CD4-positive, alpha-beta T cell treated with Interleukin-17A for 4 hours (primary cell): ENCODE data around the gene HEMK1.
A peak's percentile ranks its signal among the peaks of the same experiment; 100 is the strongest.

Source experiments
- DNase-seq: peaks from one replicate; pipeline ENCODE4 v3.0.0-alpha.2; 2020; ENCODE audit warnings: mixed read lengths

Gene HEMK1

DNA sequence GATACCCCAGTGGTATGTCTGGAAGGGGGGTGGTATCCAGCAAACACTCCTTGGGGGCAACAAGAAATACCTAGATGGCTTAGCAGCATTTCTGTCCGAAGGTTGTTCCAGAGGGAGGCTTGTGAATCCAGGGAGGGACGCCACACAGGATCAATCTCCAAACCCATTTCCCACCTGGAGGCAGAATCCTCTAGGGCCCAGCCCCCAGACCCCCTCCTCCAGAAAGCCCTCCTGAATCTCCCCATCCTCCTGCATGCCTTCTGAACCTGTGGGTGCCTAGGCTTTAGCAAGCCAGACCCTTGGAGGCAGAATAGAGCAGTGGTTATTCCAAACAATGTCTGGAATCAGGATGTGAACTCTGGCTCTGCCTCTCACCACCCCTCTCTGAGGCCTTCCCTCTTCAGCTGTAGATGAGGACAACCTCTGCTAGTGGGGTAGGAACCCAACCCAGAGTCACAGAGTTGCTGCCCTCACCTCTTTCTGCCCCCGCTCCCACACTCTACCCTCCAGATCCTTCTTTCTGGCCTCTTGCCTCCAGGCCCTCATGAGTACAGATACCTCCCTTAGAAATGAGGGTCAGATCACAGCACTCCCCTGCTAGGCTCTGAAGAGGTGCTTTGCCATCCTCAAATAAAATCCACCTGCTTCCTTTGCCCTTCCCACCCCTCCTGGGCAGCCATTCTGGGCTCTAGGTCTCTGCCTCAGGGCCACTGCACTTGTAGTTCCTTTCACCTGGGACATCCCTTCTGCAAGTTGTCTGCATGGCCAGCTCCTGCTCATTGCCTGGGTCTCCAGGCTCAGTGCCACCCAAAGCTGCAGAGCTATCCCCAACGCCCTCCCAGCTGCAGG is 34.2 kb downstream of the HEMK1 start:
- no peak for DNase-seq

GRCh38 chr3:50604110-50604621 is 34.8 kb downstream of the HEMK1 start:
- no peak for DNase-seq

- no peak for DNase-seq
Measured at GRCh38 chr3:50604628-50605588, 35.6 kb downstream of the HEMK1 start.

GRCh38 chr3:50605901-50606326 is 36.6 kb downstream of the HEMK1 start:
- no peak for DNase-seq

- peak; percentile 68 for DNase-seq
Measured at GRCh38 chr3:50606596-50606995, 37.3 kb downstream of the HEMK1 start.

DNA sequence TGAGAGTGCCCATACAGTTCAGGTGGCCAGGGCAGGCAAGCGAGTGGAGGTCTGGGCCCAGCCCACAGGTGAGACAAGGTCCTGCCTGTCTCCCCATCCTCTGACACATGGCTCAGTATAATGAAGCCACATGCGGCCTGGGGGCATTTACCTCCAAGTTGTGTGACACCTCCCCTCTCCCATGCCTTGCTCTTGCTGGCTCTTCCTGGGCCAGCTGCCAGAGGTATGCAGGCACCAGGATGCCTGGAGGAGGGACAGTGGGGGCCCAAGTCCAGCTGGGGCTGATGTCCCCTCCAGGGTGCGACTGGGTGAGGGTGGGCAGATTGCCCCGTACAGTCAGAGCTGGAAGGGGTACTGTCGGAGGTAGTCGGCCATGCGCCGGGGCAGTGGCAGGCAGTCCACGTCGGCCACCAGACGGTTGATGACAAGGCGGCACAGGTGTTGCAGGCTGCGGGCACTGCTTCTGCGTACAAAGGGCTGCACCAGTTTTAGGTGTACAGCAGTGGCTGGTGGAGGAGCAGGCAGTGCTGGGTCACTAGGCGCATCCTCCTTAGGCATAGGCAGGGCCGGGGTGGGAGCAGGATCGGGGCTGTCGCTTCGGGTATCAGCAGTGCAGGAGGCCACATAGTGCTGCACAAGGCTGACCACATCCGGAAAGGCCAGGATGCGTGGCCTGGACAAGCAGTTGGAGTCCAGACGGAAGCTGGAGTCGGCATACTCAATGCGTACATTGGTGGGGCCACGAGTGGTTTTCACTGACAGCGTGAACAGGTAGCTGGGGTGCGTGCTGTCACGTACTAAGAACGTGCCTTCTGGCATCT is 38.2 kb downstream of the HEMK1 start:
- no peak for DNase-seq

DNA sequence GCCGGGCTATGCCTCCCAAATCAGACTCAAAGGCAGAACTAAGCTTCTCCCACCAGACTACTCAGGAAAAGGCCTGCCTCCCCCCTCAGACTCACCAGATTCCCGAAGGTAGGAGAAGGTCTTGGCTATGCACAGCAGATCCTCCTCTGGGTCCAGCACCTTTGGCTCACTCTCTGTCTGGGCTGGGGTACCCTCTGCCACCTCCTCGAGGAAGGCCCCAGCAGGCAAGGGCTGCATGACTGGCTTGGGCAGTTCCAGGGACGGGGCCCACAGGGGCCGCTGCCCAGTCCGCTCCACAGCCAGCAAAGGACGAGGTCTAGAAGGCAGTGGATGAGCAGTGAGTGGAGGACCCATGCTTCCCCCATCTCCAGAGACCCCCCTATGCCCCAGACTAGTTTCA is 39.0 kb downstream of the HEMK1 start:
- no peak for DNase-seq

DNA sequence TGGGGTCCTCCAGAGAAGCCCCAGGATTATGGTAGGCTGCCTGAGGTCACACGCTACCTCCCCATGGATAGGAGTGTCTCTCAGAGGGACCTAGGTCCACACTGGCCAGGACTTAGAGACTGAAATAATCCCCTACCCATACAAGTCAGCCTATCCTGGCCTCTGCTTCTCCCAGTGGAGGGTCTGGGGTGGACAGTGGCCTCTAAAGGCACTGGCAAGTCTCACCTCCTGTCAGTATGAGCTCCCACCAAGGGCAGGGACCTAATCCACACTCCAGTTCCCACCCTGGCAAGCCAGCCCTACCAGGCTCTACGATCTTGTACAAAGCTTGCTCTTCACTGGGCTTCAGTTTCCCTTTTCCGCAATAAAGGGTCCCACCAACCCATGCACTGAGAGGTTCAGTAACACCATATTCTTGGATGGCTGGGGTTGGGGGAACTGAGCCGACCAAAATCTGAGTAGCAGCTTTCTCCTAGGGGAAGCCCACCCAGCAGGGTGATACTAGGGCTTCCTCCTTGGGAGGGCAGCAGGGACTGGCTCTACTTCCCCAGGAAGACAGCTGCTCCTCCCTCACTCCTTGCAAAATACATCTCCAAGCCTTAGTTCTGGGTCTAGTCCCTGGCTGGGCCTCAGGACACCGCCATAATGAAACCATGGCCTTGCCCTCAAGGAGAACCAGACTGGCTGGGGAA is 39.9 kb downstream of the HEMK1 start:
- no peak for DNase-seq

- peak; percentile 44 for DNase-seq
Measured at GRCh38 chr3:50609763-50610085, 40.4 kb downstream of the HEMK1 start.

DNA sequence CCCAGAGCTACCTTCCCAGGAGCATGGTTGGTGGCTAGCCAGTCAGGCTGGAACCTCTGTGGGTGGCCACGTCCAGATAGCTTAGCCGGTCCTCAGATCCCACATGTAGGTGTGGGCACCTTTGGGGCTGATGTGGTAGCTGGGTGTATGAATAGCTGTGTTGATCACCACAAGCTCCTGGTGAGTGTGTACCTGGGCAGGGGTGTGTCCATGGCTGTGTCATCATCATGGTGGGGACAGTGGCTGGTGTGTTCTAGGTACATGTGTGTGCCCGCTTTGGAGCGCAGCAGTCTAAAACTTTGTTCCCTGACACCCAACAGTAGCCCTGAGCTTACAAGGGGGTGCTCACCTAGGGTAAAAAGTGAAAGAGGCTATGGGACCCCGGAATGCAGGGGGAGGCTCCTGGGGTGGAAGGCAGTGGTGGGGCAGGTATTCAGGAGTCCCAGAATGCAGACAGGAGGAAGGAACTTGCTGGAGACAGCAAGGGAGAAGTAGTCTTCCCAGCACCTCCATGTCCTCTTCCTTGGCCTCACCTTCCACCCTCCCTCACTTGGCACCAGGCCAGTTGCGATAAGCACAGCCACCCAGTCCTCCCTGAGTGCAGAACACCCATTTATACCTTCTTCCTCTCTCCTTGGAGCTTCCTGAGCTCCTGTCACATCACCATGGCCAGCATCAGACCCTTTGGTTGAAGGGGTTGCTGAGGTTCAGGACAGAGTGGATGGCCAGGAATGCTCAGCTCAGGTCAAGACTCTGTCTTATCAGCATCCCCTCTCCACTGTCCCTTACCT is 41.1 kb downstream of the HEMK1 start:
- peak; percentile 61 for DNase-seq

- no peak for DNase-seq
Measured at GRCh38 chr3:50610992-50611463, 41.7 kb downstream of the HEMK1 start.

- DNase-seq: peak; percentile 95
Measured at GRCh38 chr3:50611464-50612233, 42.3 kb downstream of the HEMK1 start, which contains the start of gene CISH. TSS of gene CISH (minus strand) at chr3:50611774. CDS start at chr3:50611650, 124 bp downstream.

GRCh38 chr3:50612234-50612882 is 43.0 kb downstream of the HEMK1 start:
- DNase-seq: no peak

DNA sequence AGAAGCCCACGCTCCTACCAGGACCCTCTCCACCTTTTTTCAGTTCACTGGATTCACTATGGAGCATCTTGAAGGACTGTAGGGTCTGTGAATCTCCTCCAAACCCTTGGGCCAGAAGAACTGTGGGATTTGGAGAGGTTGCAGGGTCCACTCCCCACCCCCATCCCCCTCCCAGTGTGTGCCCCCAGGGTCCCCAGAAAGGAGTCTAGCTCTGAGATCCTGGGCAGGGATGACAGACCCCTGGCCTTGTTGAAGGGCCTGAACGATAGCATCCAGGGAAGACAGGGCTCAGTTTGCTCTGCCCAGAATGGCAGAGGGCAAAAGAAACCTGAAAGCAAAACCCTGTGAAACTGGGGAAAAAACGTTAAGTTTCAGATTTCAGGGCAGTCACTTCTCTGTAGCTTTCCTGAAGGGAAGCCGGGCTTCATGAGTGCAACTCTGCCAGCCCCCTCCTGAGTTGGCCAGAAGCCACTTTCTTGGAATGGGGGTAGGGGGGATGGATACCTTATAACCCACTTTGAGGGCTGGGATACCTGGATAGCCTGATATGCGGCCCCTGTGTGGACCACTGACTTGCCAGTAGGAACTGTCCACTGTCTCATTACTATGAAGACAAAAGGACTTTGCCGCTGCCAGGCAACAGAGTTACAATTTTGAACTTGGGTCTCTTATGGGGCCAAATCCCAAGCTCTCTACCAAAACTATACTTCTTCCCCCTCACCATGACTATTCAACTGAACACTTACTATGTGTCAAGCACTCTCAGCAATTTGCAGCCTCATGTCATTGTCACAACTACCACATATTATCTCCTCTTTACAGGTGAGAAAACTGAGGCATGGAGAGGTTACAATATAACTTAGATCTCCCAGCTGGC is 43.9 kb downstream of the HEMK1 start:
- DNase-seq: no peak

- no peak for DNase-seq
Measured at GRCh38 chr3:50615190-50615589, 45.9 kb downstream of the HEMK1 start.

GRCh38 chr3:50616003-50616769 is 46.9 kb downstream of the HEMK1 start:
- peak; percentile 86 for DNase-seq

DNA sequence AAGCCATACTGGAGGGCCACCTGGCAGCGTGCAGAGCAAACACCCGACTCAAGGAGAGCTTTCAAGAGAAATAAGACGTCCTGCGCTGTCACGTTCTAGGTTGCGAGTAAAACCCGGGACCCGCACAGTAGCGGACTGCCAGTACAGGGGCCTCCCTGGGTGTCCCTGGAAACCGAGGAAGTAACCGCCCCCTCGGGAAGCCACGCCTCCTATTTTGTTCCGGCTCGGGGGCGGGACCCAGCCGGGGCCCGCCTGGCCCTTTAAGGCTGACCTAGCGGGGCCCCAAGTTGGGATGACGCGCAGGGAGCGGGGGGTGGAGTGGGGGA is 47.4 kb downstream of the HEMK1 start:
- peak; percentile 97 for DNase-seq
